ENCODE measurements around the gene ALK. TPM values are rescaled to one million over a fixed set of nuclear protein-coding genes. Genes with fewer than 3 reads are reported as not detected.
A peak's percentile ranks its signal among the peaks of the same experiment; 100 is the strongest.

Gene ALK
- total RNA-seq, 1 experiment from 2014 or later, result 59.6 TPM

DNA sequence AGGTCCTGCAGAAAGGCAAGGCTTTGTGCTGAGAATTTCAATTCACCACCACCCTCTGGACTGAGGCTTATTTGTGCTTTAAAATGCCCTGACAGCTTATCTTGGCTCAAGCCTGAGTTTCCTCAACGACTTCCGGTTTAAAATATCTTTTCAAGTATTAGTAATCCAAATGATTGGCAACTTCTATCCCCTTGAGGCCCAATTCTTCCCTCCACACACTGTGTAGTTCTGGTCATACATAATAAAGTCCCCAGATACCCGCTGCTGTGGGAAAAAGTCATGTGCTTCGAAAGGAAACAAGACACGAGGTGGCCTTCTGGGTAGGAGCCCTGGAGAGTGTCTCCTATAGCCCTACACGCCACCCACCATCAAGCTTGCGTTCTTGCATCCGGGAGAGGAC is 393.4 kb downstream of the ALK start:
- no peaks in the 10 kb centered on the region for H3K27me3 ChIP-seq
- H3K9me3 ChIP-seq (replicated peaks), result no peaks in the 10 kb centered on the region
- peaks cover 29% of the 10 kb centered on the region for H3K4me1 ChIP-seq
- DNase-seq, result no peak
- peaks cover 22% of the 10 kb centered on the region for H3K36me3 ChIP-seq
- H3K4me3 ChIP-seq, result no peak overlapping the region
- H3K27ac ChIP-seq, result peak overlapping the region; percentile 76

GRCh38 chr2:29526587-29527586 is 394.5 kb downstream of the ALK start:
- H3K4me1 ChIP-seq, result peaks cover 20% of the 10 kb centered on the region
- no peak for DNase-seq
- H3K27me3 ChIP-seq, result no peaks in the 10 kb centered on the region
- no peak overlapping the region for H3K27ac ChIP-seq
- H3K9me3 ChIP-seq (replicated peaks), result no peaks in the 10 kb centered on the region
- H3K36me3 ChIP-seq, result peaks cover 22% of the 10 kb centered on the region
- no peak overlapping the region for H3K4me3 ChIP-seq

DNA sequence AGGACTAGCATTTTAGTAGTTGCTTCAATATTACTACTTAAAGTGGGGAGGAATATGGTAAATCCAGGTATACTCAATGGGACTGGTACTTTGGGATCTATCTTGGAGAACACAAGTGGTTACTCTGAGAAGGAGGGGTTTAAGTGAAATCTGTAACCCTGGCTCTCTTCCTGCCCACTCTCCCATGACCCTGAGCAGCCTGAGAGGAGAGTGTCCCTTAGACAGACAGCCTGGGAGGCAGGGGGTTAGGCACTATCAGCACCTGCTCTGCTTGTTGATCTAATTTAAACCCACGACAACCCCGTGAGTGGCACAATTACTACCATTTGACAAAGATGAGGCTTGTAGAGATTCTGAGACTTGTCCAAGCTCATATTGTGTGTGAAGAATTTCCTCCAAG is 395.5 kb downstream of the ALK start:
- DNase-seq, result no peak
- Histone ChIP-seq H3K4me1 (peaks cover 20% of the 10 kb centered on the region), H3K27me3 (no peaks in the 10 kb centered on the region), H3K4me3 (no peak overlapping the region), H3K9me3 (replicated peaks) (no peaks in the 10 kb centered on the region), H3K36me3 (peaks cover 26% of the 10 kb centered on the region), H3K27ac (no peak overlapping the region)

DNA sequence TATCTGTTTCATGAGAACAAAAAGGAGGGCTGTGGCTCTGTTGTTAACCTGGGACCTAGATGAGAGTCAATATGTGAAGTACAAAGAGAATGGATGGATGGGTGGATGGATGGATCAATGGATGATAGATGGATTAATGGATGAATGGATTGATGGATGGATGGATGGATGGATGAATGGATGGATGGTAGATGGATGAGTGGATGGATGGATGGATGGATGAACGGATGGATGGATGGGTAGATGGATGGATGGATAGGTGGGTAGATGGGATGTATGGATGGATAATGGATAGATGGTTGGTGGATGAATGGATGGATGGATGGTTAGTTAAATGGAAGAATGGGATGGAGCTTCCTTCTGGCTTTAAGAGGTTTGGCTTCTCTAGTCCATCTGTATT is 396.7 kb downstream of the ALK start:
- H3K4me1 ChIP-seq, result peaks cover 15% of the 10 kb centered on the region
- no peak for DNase-seq

GRCh38 chr2:29522951-29523669 is 398.3 kb downstream of the ALK start:
- H3K4me3 ChIP-seq, result no peak overlapping the region
- peaks cover 3% of the 10 kb centered on the region for H3K4me1 ChIP-seq
- H3K36me3 ChIP-seq, result peaks cover 24% of the 10 kb centered on the region
- H3K27ac ChIP-seq, result no peak overlapping the region
- no peak for DNase-seq
- H3K9me3 ChIP-seq (replicated peaks), result no peaks in the 10 kb centered on the region
- no peaks in the 10 kb centered on the region for H3K27me3 ChIP-seq

More for the DNA sequence above, 396.7 kb downstream of the ALK start:
- no peaks in the 10 kb centered on the region for H3K27me3 ChIP-seq
- H3K9me3 ChIP-seq (replicated peaks), result no peaks in the 10 kb centered on the region
- peaks cover 26% of the 10 kb centered on the region for H3K36me3 ChIP-seq
- no peak overlapping the region for H3K4me3 ChIP-seq
- no peak overlapping the region for H3K27ac ChIP-seq

GRCh38 chr2:29520001-29520400 is 401.4 kb downstream of the ALK start:
- Histone ChIP-seq H3K36me3 (peaks cover 19% of the 10 kb centered on the region), H3K27me3 (no peaks in the 10 kb centered on the region), H3K27ac (no peak overlapping the region), H3K9me3 (replicated peaks) (no peaks in the 10 kb centered on the region), H3K4me3 (no peak overlapping the region), H3K4me1 (no peaks in the 10 kb centered on the region)
- no peak for DNase-seq

DNA sequence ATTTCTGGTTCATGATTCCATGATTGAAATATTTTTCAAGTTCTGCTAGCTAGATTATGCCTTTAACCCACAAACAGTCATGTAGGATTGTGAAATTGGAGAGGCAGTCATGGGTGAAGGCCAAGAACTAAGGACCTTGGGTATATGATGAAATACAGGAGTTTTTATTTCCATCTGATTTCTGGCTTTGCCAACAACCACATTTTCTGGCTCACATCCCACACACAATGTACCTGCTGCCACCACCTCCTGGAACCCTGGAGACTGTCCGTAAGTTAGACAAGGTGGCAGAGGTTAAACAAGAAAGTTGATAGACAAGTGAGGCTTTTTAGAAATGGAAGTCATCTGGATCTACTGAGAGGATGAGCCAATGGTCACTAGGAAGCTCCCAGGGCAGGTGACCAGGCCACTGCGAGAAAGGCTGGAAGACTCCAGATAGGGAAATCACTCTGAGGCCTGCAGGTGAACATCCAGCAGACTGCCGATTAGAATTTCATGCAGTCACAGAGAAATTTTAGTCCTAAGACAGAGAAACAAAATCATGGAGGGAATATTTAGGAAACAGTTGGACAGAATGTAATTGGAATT is 402.0 kb downstream of the ALK start:
- Histone ChIP-seq H3K27ac (no peak overlapping the region), H3K4me1 (no peaks in the 10 kb centered on the region)
- DNase-seq, result no peak

DNA sequence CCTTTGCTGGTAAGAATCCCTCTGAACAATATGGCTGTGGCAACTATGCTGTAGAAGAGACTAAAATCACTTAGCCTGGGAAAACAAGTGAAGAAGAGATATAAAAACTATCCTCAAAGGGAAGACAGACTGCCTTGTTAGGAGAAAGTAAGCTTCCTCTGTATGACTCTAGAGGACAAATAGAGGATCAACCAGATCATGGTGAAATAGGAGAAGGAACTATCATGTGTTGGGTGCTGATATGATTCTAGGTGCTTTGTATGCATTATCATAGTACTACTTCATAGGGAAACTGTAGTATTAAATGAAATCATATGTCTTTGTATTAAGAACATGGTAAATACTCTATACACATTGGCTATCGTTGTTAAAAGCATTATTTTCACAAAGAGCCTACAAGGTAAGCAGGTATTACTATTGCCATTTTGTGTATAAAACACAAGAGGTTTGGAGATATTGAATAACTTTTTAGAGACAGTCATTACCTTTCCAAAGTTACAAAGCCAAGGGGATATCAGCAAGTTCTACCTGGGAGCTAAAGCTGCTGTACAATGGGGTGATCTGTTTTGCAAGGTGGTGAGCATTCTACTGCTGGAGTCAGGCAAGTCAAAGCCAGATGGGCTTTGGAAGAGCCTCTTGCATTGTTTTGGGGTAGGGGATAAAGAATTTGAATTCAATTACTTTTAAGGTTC is 402.6 kb downstream of the ALK start:
- no peak overlapping the region for H3K27ac ChIP-seq
- H3K4me1 ChIP-seq, result no peaks in the 10 kb centered on the region
- DNase-seq, result no peak

More for the DNA sequence above, 402.0 kb downstream of the ALK start:
- H3K36me3 ChIP-seq, result peaks cover 16% of the 10 kb centered on the region
- no peaks in the 10 kb centered on the region for H3K27me3 ChIP-seq
- H3K9me3 ChIP-seq (replicated peaks), result peaks cover 1% of the 10 kb centered on the region; the same call in 1 of the 2 replicates
- H3K4me3 ChIP-seq, result no peak overlapping the region

DNA sequence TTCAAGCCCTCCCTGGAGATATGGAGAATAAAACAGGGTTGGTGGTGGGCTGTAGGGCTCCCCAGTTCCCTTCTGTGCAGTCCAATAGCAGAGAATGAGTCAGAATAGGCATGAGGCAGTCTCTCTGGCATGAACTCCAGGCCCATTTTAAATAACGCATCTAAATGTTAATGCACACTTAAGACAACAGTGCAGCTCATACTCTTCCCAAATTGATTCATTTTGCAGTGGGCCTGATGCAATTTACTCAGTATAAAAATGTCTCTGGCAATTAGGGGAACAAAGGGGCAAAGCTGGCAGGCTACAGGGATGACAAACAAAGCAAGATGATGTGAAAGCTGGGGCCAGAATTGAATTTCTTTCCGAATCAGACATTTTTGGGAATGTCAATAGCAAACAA is 403.4 kb downstream of the ALK start:
- no peak overlapping the region for H3K4me3 ChIP-seq
- no peak for DNase-seq
- H3K9me3 ChIP-seq (replicated peaks), result peaks cover 4% of the 10 kb centered on the region; the same call in 1 of the 2 replicates
- no peaks in the 10 kb centered on the region for H3K27me3 ChIP-seq
- H3K27ac ChIP-seq, result no peak overlapping the region
- H3K4me1 ChIP-seq, result no peaks in the 10 kb centered on the region
- peaks cover 12% of the 10 kb centered on the region for H3K36me3 ChIP-seq

More for the DNA sequence above, 402.6 kb downstream of the ALK start:
- Histone ChIP-seq H3K27me3 (no peaks in the 10 kb centered on the region), H3K4me3 (no peak overlapping the region), H3K36me3 (peaks cover 12% of the 10 kb centered on the region), H3K9me3 (replicated peaks) (peaks cover 4% of the 10 kb centered on the region; the same call in 1 of the 2 replicates)

DNA sequence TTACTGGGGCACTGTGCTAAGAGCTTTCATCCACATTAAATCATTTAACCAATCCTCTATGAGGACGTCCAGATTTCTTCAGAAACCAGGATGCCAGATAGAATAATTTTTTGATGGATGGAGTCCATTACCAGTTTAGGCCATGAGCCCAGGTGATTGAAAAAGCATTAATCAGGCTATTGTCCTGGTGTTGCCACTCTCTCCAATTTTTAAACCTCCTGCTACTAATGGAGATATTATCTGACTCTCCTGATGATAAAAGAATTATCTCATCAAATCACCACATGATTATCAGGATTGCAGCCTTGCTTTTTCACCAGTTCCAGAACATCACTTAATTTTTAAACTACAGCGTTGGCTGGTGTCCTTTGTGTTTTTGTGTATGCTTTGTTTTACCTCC is 404.0 kb downstream of the ALK start:
- no peaks in the 10 kb centered on the region for H3K27me3 ChIP-seq
- H3K9me3 ChIP-seq (replicated peaks), result peaks cover 4% of the 10 kb centered on the region; the same call in 1 of the 2 replicates
- H3K27ac ChIP-seq, result no peak overlapping the region
- DNase-seq, result no peak
- no peak overlapping the region for H3K4me3 ChIP-seq
- peaks cover 12% of the 10 kb centered on the region for H3K36me3 ChIP-seq
- no peaks in the 10 kb centered on the region for H3K4me1 ChIP-seq

GRCh38 chr2:29516767-29517166 is 404.6 kb downstream of the ALK start:
- Histone ChIP-seq H3K27me3 (no peaks in the 10 kb centered on the region), H3K36me3 (peaks cover 12% of the 10 kb centered on the region), H3K9me3 (replicated peaks) (peaks cover 7% of the 10 kb centered on the region; the same call in 1 of the 2 replicates), H3K4me1 (no peaks in the 10 kb centered on the region), H3K27ac (no peak overlapping the region), H3K4me3 (no peak overlapping the region)
- DNase-seq, result no peak

DNA sequence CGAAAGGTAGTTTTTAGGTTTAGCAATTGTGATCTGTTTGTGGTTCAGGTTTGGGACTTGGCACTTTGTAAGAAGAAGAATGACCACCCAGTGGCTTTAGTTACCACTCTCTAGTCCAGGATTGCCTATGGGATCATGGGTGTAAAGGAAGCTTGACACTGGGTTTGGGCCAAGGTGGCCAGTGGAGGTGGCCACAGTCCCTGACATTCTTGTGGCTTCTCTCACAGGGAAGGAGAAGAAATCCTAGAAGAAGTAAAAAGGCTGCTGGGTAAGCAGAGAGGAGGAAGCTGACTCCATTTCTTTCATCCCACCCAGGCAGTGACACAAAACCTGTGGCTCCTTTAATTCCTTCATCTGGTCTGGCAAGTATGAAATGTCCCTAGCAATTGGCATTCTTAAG is 411.5 kb downstream of the ALK start:
- no peaks in the 10 kb centered on the region for H3K27me3 ChIP-seq
- H3K4me1 ChIP-seq, result no peaks in the 10 kb centered on the region
- peaks cover 5% of the 10 kb centered on the region for H3K36me3 ChIP-seq
- H3K27ac ChIP-seq, result no peak overlapping the region
- H3K4me3 ChIP-seq, result no peak overlapping the region
- H3K9me3 ChIP-seq (replicated peaks), result peaks cover 11% of the 10 kb centered on the region
- DNase-seq, result no peak

GRCh38 chr2:29509397-29509796 is 412.0 kb downstream of the ALK start:
- Histone ChIP-seq H3K27ac (no peak overlapping the region), H3K27me3 (no peaks in the 10 kb centered on the region), H3K36me3 (peaks cover 5% of the 10 kb centered on the region), H3K4me3 (no peak overlapping the region), H3K9me3 (replicated peaks) (peaks cover 10% of the 10 kb centered on the region), H3K4me1 (no peaks in the 10 kb centered on the region)
- no peak for DNase-seq

- no peaks in the 10 kb centered on the region for H3K4me1 ChIP-seq
- no peak overlapping the region for H3K4me3 ChIP-seq
- peaks cover 20% of the 10 kb centered on the region for H3K9me3 ChIP-seq (replicated peaks)
- H3K27me3 ChIP-seq, result no peaks in the 10 kb centered on the region
- DNase-seq, result no peak
- H3K36me3 ChIP-seq, result peaks cover 9% of the 10 kb centered on the region
- no peak overlapping the region for H3K27ac ChIP-seq
Observed at GRCh38 chr2:29504746-29505145, 416.6 kb downstream of the ALK start.

Measured in SJCRH30 (cell line).